ENCODE data around the gene FAM219A.
"Not testable (repeated sequence)": the region's sequence is repeated elsewhere in the genome, so short reads cannot be mapped to it uniquely, and the experiment has no call there.

The FAM219A gene

DNA sequence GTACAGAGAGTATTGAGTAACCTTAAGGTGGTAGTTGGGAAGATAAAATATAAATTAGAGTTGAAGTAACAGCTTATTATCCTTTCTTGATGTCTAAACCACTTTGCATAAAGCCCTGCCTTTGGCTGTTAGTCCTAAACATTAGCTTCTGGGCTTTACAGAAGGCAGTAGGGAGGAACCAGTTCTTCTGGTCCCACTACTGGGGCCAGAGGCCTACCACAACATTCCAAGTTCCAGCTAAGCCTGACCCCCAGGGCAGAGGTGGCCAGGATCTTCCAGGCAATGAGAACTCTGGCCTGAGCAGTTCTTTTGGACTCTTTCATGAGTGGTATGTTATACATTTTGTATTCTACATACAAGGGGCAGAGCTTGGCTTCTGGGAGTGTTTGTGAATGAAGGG lies 26.3 kb upstream of the FAM219A start:
- DNase-seq (ENCODE audit: low read depth, low spot score), result peak; percentile 87

- not testable (repeated sequence) for DNase-seq (ENCODE audit: low read depth, low spot score)
These were observed 24.4 kb upstream of the FAM219A start for GRCh38 chr9:34482746-34483145.

- not testable (repeated sequence) for DNase-seq (ENCODE audit: low read depth, low spot score)
These were observed 23.2 kb upstream of the FAM219A start for GRCh38 chr9:34481620-34482019.

DNA sequence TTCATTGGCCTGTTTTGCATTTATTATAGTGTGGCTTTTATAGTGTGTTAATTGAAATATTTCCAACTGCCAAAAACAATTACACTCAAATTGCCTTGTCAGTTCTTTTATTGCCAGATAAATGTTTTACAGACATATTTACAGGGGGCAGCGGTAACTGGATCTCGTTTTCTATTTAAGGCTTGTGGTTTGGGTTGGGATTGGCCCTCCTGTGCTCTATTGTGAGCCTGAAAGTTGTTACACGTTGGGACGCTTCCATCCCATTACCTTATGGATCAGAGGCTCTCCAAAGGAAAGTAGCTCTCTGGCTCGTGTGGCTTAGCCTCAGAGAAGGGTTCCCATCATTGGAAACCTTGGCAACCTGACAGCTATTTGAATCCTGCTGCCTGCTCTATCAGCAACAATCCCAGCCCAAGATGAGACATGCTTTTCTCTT lies 21.1 kb upstream of the FAM219A start:
- no peak for DNase-seq (ENCODE audit: low read depth, low spot score)

GRCh38 chr9:34477541-34477940 lies 19.2 kb upstream of the FAM219A start:
- DNase-seq (ENCODE audit: low read depth, low spot score), result no peak

DNA sequence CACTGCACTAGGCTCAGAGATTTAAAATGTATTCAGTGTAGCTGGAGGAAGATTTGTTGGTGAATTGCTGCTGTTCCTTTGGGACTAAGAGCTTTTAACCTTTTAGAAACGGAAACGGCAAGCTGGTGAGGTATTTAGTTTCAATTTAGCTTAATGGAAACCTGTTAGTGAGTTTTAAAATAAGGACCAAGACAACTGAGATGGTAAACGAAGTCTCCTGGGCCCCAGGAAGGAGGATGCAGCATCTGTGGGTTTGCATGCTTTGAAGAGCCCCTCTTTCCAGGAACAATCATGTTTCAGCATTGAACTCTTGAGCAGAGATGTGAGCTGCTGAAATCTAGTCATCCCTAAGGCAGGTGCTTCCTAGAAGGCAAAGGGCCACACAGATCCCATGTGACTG lies 16.7 kb upstream of the FAM219A start:
- DNase-seq (ENCODE audit: low read depth, low spot score), result no peak

- DNase-seq (ENCODE audit: low read depth, low spot score), result no peak
These were observed 7.1 kb upstream of the FAM219A start for GRCh38 chr9:34465468-34465867.

DNA sequence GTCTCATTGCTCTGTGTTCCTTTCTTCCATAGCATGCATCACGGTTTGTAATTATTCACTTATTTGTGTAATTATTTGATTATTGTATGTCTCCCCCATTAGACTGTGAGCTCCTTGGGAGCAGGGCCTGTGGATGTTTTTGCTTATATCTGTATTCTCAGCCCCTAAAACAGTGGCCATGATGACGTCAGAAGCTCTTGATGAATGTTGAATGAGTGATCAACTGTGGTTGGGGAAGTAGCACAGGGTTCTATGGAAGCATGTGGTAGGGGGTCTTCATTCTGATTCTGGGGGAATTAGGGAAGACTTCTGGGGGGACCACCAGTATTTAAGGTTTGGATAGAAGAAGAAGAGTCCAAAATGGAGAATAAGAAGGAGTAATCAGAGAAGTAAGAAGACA lies 6.2 kb upstream of the FAM219A start:
- no peak for DNase-seq (ENCODE audit: low read depth, low spot score)

DNA sequence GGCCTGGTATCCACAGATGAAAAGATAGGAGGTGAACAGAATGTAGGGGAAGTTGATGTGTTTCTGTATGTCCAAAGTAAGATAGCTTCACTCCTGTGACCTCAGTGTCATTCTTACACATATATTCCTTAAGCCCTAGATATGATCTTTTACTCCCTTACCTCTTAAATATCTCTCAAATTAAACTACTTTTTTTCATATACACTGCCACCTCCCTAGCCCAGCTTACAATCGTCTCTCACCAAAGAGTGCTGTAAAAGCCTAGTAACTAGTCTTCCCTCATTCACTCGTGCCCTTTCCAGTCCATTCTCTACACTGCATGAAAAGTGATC lies 5.5 kb upstream of the FAM219A start:
- DNase-seq (ENCODE audit: low read depth, low spot score), result no peak

- DNase-seq (ENCODE audit: low read depth, low spot score), result no peak
These were observed 4.9 kb upstream of the FAM219A start for GRCh38 chr9:34463098-34463900.

DNA sequence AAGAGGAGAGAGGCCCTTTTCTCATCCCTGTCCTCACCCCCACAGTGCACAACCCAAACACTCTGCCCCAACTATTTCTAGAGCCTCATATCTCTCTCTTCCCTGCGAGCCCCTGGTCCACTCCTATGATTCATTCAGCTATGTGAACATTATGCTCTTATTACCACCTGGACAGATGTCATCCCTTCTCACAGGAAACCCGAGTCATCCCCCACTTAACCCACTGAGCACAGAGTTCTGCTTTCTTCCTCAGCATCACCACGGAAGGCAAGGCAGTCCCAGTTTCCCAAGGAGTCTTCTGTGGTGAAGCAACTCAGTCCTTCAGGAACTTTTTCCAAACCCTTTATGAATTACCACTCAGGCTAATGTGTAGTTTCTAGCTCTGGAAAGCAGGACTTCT lies 1.6 kb upstream of the FAM219A start:
- DNase-seq (ENCODE audit: low read depth, low spot score), result no peak

- DNase-seq (ENCODE audit: low read depth, low spot score), result no peak
These were observed 986 bp upstream of the FAM219A start for GRCh38 chr9:34459356-34459755.

DNA sequence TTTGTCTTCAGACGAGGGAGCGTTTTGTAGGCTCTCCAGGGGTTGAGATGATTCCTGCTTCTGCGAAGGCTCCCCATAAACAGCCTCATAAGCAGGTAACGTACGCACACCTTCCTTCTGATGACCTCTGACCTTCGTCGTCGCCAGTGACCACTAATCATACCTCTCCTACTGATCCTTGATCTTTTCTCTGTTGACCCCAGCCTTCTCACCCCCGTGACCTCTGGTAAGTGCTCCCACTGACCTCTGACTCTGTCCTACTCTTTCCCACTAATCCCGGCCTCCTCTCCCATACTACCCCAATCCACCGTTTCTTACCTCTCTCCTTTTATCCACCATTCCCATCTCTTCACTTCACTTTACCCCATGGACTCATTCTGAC lies 580 bp upstream of the FAM219A start:
- DNase-seq (ENCODE audit: low read depth, low spot score), result no peak

GRCh38 chr9:34457266-34458012 lies 931 bp downstream of the FAM219A start:
- DNase-seq (ENCODE audit: low read depth, low spot score), result peak; percentile 83

GRCh38 chr9:34456746-34457145 lies 1.6 kb downstream of the FAM219A start:
- DNase-seq (ENCODE audit: low read depth, low spot score), result no peak

GRCh38 chr9:34456151-34456550 lies 2.2 kb downstream of the FAM219A start:
- DNase-seq (ENCODE audit: low read depth, low spot score), result no peak

DNA sequence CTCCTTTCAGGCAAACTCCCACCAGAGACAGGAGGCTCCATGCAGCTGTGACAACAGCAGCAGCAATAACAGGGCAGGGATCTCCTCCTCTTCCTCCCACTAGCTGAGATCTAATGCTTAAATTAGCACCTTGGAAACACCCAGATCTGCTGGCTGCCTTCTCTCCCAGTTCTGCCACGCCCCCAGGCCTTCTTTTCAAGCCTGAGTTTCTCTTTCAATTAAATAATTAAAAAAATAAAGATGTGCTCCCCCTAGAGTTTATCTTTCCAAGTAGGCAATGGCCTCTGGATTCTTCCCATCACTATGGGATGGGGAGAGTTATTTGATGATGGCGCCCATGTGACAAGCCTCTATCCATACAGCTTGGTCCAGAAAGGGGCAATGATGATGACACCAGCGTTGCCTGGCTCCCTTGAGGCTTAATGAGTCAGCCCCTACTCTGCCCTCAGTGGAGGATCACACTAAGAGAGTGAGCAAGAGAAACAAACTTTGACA lies 3.8 kb downstream of the FAM219A start:
- no peak for DNase-seq (ENCODE audit: low read depth, low spot score)

GRCh38 chr9:34452568-34452967 lies 5.8 kb downstream of the FAM219A start:
- no peak for DNase-seq (ENCODE audit: low read depth, low spot score)

DNA sequence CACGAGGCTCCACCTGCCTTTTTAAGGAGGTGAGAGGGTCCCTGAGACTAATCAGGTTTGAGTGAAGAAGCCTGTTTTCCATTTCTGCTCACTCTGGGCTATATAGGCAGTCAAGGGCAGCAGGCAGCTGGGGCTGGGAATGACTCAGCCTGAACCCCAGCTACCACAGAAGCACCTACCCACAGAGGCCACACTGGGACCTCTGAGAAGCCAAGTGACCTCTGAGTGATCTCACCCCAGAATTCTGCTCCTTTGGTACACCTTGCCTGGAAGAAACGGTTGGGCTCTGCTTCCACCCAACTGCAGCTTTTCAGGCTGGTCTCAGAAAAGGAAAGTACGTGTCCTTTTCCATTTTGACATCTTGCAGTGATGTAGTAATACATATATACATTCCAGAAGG lies 6.8 kb downstream of the FAM219A start:
- DNase-seq (ENCODE audit: low read depth, low spot score), result no peak

GRCh38 chr9:34451135-34451534 lies 7.2 kb downstream of the FAM219A start:
- peak; percentile 68 for DNase-seq (ENCODE audit: low read depth, low spot score)

DNA sequence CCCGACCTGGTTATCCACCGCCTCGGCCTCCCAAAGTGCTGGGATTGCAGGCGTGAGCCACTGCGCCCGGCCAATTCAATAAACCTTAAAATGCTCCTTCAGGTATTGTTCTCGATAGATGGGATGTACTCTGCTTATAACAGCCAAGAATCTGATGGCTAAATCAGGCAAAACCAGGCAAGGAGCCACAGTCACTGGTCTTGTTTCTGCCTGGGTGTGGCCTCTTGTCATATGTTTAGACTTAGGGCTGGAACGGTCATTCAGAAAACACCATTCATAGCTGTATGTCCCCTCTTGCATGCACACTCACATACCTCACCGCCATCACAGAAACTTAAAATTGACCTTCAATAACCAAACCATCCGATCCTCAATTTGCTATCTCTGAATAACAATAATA lies 7.7 kb downstream of the FAM219A start:
- no peak for DNase-seq (ENCODE audit: low read depth, low spot score)

DNA sequence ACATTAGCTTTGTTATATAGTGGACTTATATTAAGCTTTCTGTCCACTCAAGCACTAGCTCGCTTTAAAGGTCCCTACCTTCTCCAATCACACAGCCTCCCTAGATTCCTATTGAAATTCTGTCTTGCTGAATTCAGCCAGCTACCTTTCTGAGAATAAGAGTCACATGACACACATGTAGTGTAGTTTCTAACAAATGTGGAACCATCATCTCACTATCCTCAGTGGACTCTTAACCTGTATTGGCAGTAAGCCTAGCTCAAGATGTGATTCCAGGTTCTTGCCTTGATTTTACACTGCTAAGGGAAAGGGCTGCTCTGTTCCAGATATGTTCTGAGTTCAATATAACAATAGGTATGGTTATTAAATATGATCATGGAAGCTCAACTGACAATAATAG lies 11.4 kb downstream of the FAM219A start:
- DNase-seq (ENCODE audit: low read depth, low spot score), result no peak

- no peak for DNase-seq (ENCODE audit: low read depth, low spot score)
These were observed 11.9 kb downstream of the FAM219A start for GRCh38 chr9:34446468-34446891.
